ENCODE measurements around the gene SUN2.
"Not testable (repeated sequence)": the region's sequence is repeated elsewhere in the genome, so short reads cannot be mapped to it uniquely, and the experiment has no call there.

SUN2 gene

GRCh38 chr22:38755911-38756532, at the start of gene SUN2:
Gene SUN2, minus strand, starts transcription at chr22:38755998. Its CDS starts 3,370 bp downstream, at chr22:38752628.
- no peak for DNase-seq

GRCh38 chr22:38805041-38805593, 49.3 kb upstream of the SUN2 start:
- DNase-seq, result not testable (repeated sequence)

- no peak for DNase-seq
Measured at GRCh38 chr22:38802671-38803121, 46.9 kb upstream of the SUN2 start.

- no peak for DNase-seq
Measured at GRCh38 chr22:38799265-38800002, 43.6 kb upstream of the SUN2 start.

- no peak for DNase-seq
Measured at GRCh38 chr22:38798496-38798895, 42.7 kb upstream of the SUN2 start.

GRCh38 chr22:38796262-38796957, 40.6 kb upstream of the SUN2 start:
- no peak for DNase-seq

- DNase-seq, result no peak
Measured at GRCh38 chr22:38795569-38795968, 39.8 kb upstream of the SUN2 start.

- peak; percentile 81 for DNase-seq
Measured at GRCh38 chr22:38793721-38794466, 38.1 kb upstream of the SUN2 start, which contains the start of gene DNAL4. Gene DNAL4, minus strand, starts transcription at chr22:38794143. Its CDS starts 11,412 bp downstream, at chr22:38782731.

GRCh38 chr22:38793317-38793716, 37.5 kb upstream of the SUN2 start:
- DNase-seq, result no peak

GRCh38 chr22:38792833-38793232, 37.0 kb upstream of the SUN2 start:
- no peak for DNase-seq

GRCh38 chr22:38789606-38790005, 33.8 kb upstream of the SUN2 start:
- DNase-seq, result no peak

- no peak for DNase-seq
Measured at GRCh38 chr22:38788846-38789245, 33.0 kb upstream of the SUN2 start.

GRCh38 chr22:38788021-38788816, 32.4 kb upstream of the SUN2 start:
- no peak for DNase-seq

- DNase-seq, result no peak
Measured at GRCh38 chr22:38786631-38787030, 30.8 kb upstream of the SUN2 start.

GRCh38 chr22:38784856-38785255, 29.1 kb upstream of the SUN2 start:
- no peak for DNase-seq

- no peak for DNase-seq
Measured at GRCh38 chr22:38784035-38784434, 28.2 kb upstream of the SUN2 start.

- DNase-seq, result no peak
Measured at GRCh38 chr22:38783095-38783615, 27.4 kb upstream of the SUN2 start.

GRCh38 chr22:38782402-38783094, 26.8 kb upstream of the SUN2 start:
- DNase-seq, result no peak

GRCh38 chr22:38781033-38781432, 25.2 kb upstream of the SUN2 start:
- DNase-seq, result no peak

GRCh38 chr22:38777087-38777671, 21.4 kb upstream of the SUN2 start:
- DNase-seq, result no peak

- DNase-seq, result no peak
Measured at GRCh38 chr22:38776086-38776485, 20.3 kb upstream of the SUN2 start.
